Measurements from ENCODE around the gene COPA. TPM values are rescaled to one million over a fixed set of nuclear protein-coding genes. Genes with fewer than 3 reads are reported as not detected.

COPA gene
- total and polyA plus RNA-seq, 10 of the 15 experiments (the other 5 are each of a cell fraction or from before 2014, with no cell fraction given) = 53.7 to 180 (median 123) TPM

GRCh38 chr1:160330119-160330518 lies 12.9 kb downstream of the COPA start:
- H3K4me3 ChIP-seq = no peak overlapping the region
- no TSS peak for BruUV-seq (replicated peaks)
- H4K20me1 ChIP-seq (ENCODE audit: control insufficient read depth, insufficient read depth) = no peaks in the 10 kb centered on the region
- H3K9me3 ChIP-seq (replicated peaks; ENCODE audit: control insufficient read depth, insufficient read depth, low read length) = no peaks in the 10 kb centered on the region
- ChIA-PET RAD21 (ENCODE audit: unreplicated experiment) (no interaction called here), CTCF (interaction anchor here (0.5 to 1.3 kb wide), 5 partner anchors 12 to 314 kb away, joined by 3 to 7 read pairs (median 3); no protein-coding TSS in a partner anchor), SMC1A (ENCODE audit: uncharacterized antibody, unreplicated experiment) (interaction anchor here (0.6 to 1.2 kb wide), 4 partner anchors 11 to 70 kb away, joined by 3 to 4 read pairs (median 4); no protein-coding TSS in a partner anchor), POLR2A (interaction anchor here (0.5 to 0.6 kb wide), 2 partner anchors 20 to 24 kb away, joined by 3 to 5 read pairs; no protein-coding TSS in a partner anchor)
- peaks cover 10 to 49% of the 10 kb centered on the region in 2 experiments for H3K36me3 ChIP-seq (ENCODE audit: control insufficient read depth in 2 of 2, insufficient read depth in 2 of 2, low read length in 1 of 2)
- intact Hi-C loops (cut with micrococcal nuclease; ENCODE audit: unreplicated experiment) (no loop called here), in situ Hi-C loops (cut with MboI) (loop anchor here (25.0 kb wide), 1 partner anchor 1293 kb away; no protein-coding TSS in a partner anchor)
- H3K27me3 ChIP-seq (replicated peaks in 1 of 2; ENCODE audit: control insufficient read depth in 2 of 2, insufficient read depth in 2 of 2, low read length in 1 of 2) = no peaks in the 10 kb centered on the region
- no peak for DNase-seq (ENCODE audit: low read depth, low spot score)
- no peak overlapping the region for H2AFZ ChIP-seq (ENCODE audit: control insufficient read depth, low read depth, low read length)
- TF ChIP-seq, protein P1, sequence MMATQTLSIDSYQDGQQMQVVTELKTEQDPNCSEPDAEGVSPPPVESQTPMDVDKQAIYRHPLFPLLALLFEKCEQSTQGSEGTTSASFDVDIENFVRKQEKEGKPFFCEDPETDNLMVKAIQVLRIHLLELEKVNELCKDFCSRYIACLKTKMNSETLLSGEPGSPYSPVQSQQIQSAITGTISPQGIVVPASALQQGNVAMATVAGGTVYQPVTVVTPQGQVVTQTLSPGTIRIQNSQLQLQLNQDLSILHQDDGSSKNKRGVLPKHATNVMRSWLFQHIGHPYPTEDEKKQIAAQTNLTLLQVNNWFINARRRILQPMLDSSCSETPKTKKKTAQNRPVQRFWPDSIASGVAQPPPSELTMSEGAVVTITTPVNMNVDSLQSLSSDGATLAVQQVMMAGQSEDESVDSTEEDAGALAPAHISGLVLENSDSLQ (IDR thresholded peaks at IDR 0.05) = no peak
- TF ChIP-seq NR2F1 (conservative IDR thresholded peaks at IDR 0.05) = no peak
- TF ChIP-seq SP1 (IDR thresholded peaks at IDR 0.05; ENCODE audit: low read depth, low read length) = no peak
- TF ChIP-seq YY1 (IDR thresholded peaks at IDR 0.05; ENCODE audit: low read depth, low read length) = no peak
- TF ChIP-seq TARDBP (IDR thresholded peaks at IDR 0.05; ENCODE audit: borderline replicate concordance) = no peak
- TF ChIP-seq TCF12 (IDR thresholded peaks at IDR 0.05; ENCODE audit: low read depth, low read length) = no peak
- TF ChIP-seq TCF3 (IDR thresholded peaks at IDR 0.05; ENCODE audit: borderline replicate concordance, insufficient read depth, low read depth, low read length) = no peak
- TF ChIP-seq SPI1 (IDR thresholded peaks at IDR 0.05; ENCODE audit: borderline replicate concordance, insufficient read depth, low read depth, low read length) = no peak
- TF ChIP-seq RB1 (IDR thresholded peaks at IDR 0.05; ENCODE audit: borderline replicate concordance) = no peak
- TF ChIP-seq EGR1 (IDR thresholded peaks at IDR 0.05; ENCODE audit: borderline replicate concordance in 1 of 2, low read depth in 2 of 2, low read length in 2 of 2) = no peak
- TF ChIP-seq, protein P2, sequence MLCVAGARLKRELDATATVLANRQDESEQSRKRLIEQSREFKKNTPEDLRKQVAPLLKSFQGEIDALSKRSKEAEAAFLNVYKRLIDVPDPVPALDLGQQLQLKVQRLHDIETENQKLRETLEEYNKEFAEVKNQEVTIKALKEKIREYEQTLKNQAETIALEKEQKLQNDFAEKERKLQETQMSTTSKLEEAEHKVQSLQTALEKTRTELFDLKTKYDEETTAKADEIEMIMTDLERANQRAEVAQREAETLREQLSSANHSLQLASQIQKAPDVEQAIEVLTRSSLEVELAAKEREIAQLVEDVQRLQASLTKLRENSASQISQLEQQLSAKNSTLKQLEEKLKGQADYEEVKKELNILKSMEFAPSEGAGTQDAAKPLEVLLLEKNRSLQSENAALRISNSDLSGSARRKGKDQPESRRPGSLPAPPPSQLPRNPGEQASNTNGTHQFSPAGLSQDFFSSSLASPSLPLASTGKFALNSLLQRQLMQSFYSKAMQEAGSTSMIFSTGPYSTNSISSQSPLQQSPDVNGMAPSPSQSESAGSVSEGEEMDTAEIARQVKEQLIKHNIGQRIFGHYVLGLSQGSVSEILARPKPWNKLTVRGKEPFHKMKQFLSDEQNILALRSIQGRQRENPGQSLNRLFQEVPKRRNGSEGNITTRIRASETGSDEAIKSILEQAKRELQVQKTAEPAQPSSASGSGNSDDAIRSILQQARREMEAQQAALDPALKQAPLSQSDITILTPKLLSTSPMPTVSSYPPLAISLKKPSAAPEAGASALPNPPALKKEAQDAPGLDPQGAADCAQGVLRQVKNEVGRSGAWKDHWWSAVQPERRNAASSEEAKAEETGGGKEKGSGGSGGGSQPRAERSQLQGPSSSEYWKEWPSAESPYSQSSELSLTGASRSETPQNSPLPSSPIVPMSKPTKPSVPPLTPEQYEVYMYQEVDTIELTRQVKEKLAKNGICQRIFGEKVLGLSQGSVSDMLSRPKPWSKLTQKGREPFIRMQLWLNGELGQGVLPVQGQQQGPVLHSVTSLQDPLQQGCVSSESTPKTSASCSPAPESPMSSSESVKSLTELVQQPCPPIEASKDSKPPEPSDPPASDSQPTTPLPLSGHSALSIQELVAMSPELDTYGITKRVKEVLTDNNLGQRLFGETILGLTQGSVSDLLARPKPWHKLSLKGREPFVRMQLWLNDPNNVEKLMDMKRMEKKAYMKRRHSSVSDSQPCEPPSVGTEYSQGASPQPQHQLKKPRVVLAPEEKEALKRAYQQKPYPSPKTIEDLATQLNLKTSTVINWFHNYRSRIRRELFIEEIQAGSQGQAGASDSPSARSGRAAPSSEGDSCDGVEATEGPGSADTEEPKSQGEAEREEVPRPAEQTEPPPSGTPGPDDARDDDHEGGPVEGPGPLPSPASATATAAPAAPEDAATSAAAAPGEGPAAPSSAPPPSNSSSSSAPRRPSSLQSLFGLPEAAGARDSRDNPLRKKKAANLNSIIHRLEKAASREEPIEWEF (IDR thresholded peaks at IDR 0.05; ENCODE audit: insufficient replicate concordance, low read depth, low read length) = no peak
- TF ChIP-seq CBFB (IDR thresholded peaks at IDR 0.05; ENCODE audit: low read depth) = no peak
- no peak for TF ChIP-seq RFX5 (IDR thresholded peaks at IDR 0.05; ENCODE audit: low read depth, low read length)
- no peak for TF ChIP-seq TAF1 (IDR thresholded peaks at IDR 0.05; ENCODE audit: borderline replicate concordance, low read depth, low read length)
- TF ChIP-seq SIN3A (IDR thresholded peaks at IDR 0.05; ENCODE audit: low read depth, low read length) = no peak
- no peak for TF ChIP-seq ZNF384 (IDR thresholded peaks at IDR 0.05; ENCODE audit: borderline replicate concordance, low read depth, low read length)
- no peak for TF ChIP-seq BMI1 (IDR thresholded peaks at IDR 0.05; ENCODE audit: borderline replicate concordance)
- no peak for TF ChIP-seq MXI1 (IDR thresholded peaks at IDR 0.05; ENCODE audit: low read depth, low read length)
- no peak for ATAC-seq
- H3K4me2 ChIP-seq (ENCODE audit: control insufficient read depth, insufficient read depth) = no peak overlapping the region
- H3K27ac ChIP-seq (ENCODE audit: control insufficient read depth, insufficient read depth) = no peak overlapping the region
- H3K9ac ChIP-seq (ENCODE audit: control insufficient read depth, insufficient read depth, low read length) = no peak overlapping the region
- no peak for FAIRE-seq
- no peaks in the 10 kb centered on the region for H3K79me2 ChIP-seq (ENCODE audit: control insufficient read depth, insufficient read depth, low read length)
- H3K4me1 ChIP-seq (ENCODE audit: control insufficient read depth, insufficient read depth, low read length) = no peaks in the 10 kb centered on the region

Measured in GM12878 (cell line).